H1 (cell line): Measurements from ENCODE around the gene PUS3. TPM values are rescaled to one million over a fixed set of nuclear protein-coding genes. Genes with fewer than 3 reads are reported as not detected.

Experiments
- CTCF ChIA-PET: fragments of 300-600 bp; sonication (Branson Sonifier 250); formaldehyde crosslinking; loops from one replicate; lab custom pipeline; 2021; ENCODE audit not compliant: partially characterized antibody; lab: Charles Lee
- POLR2A ChIA-PET: fragments of 300-600 bp; sonication (Branson Sonifier 250); formaldehyde crosslinking; loops from one replicate; lab custom pipeline; 2021; ENCODE audit warnings: inconsistent platforms; ENCODE audit not compliant: partially characterized antibody; lab: Charles Lee
- DNase-seq, 2 experiments: peaks; one replicate each; pipeline versions ENCODE4 v3.0.0 to v3.0.0-alpha.2; 2010 to 2022; ENCODE audit warnings: low spot score in 2 of 2, low read depth in 1 of 2, mixed read lengths in 1 of 2
- FAIRE-seq: peaks from 2 replicates; lab custom pipeline; 2011; peaks lifted over from hg19 to GRCh38; lab: Jason Lieb, UNC
- H2AFZ ChIP-seq: 2 replicates; pipeline ENCODE4 v1.8.1; 2012; ENCODE audit warnings: low read length, inconsistent platforms
- H2AK5ac ChIP-seq: 2 replicates; pipeline ENCODE4 v1.6.1; 2013; ENCODE audit warnings: low read depth, low read length
- H2BK120ac ChIP-seq: replicated peaks from 2 replicates; pipeline ENCODE3; 2013; ENCODE audit warnings: low read depth, low read length, inconsistent platforms
- H2BK12ac ChIP-seq: 2 replicates; pipeline ENCODE4 v1.6.1; 2013; ENCODE audit warnings: low read depth, low read length
- H2BK15ac ChIP-seq: 2 replicates; pipeline ENCODE4 v1.6.1; 2013; ENCODE audit warnings: low read length
- H2BK20ac ChIP-seq: 2 replicates; pipeline ENCODE4 v1.6.1; 2013; ENCODE audit warnings: low read length
- H2BK5ac ChIP-seq: 2 replicates; pipeline ENCODE4 v1.6.1; 2013; ENCODE audit warnings: low read depth, low read length
- H3K14ac ChIP-seq: 2 replicates; pipeline ENCODE4 v1.6.1; 2013; ENCODE audit warnings: inconsistent platforms; ENCODE audit not compliant: insufficient read length
- H3K18ac ChIP-seq: 2 replicates; pipeline ENCODE4 v1.6.1; 2013; ENCODE audit warnings: low read length; ENCODE audit errors: extremely low read depth
- H3K23ac ChIP-seq: 2 replicates; pipeline ENCODE4 v1.6.1; 2013; ENCODE audit warnings: inconsistent platforms; ENCODE audit not compliant: insufficient read length
- H3K23me2 ChIP-seq: 2 replicates; pipeline ENCODE4 v1.6.1; 2013; ENCODE audit warnings: low read depth, low read length
- H3K27ac ChIP-seq: 2 replicates; pipeline ENCODE4 v1.6.1; 2011; ENCODE audit warnings: low read depth, low read length, inconsistent platforms
- H3K27me3 ChIP-seq, 4 experiments: replicated peaks in 1 of 4; 1 replicate in 1 of 4; 2 replicates in 3 of 4; pipeline versions ENCODE4 v1.6.1 to v1.8.1; 2011 to 2013; ENCODE audit warnings: low read length in 3 of 4, mild to moderate bottlenecking in 3 of 4, inconsistent platforms in 2 of 4, mixed read lengths in 2 of 4, moderate library complexity in 1 of 4; ENCODE audit not compliant: control insufficient read depth in 3 of 4, insufficient read depth in 3 of 4; ENCODE audit errors: extremely low read depth in 1 of 4
- H3K36me3 ChIP-seq, 4 experiments: 2 replicates each; pipeline versions ENCODE4 v1.6.1 to v1.8.1; 2011 to 2013; ENCODE audit warnings: mild to moderate bottlenecking in 4 of 4, low read length in 3 of 4, moderate library complexity in 2 of 4, control low read depth in 1 of 4, inconsistent platforms in 1 of 4; ENCODE audit not compliant: insufficient read depth in 4 of 4, control insufficient read depth in 2 of 4
- H3K4ac ChIP-seq: replicated peaks from 2 replicates; pipeline ENCODE3; 2013; ENCODE audit warnings: low read length, low read depth, mixed read lengths, inconsistent platforms; ENCODE audit not compliant: insufficient read length
- H3K4me1 ChIP-seq, 4 experiments: replicated peaks in 1 of 4; 1 replicate in 1 of 4; 2 replicates in 3 of 4; pipeline versions ENCODE4 v1.6.1 to v1.8.1; 2011 to 2013; ENCODE audit warnings: low read length in 3 of 4, inconsistent platforms in 2 of 4, mixed read lengths in 1 of 4; ENCODE audit not compliant: insufficient read depth in 4 of 4, control insufficient read depth in 3 of 4
- H3K4me2 ChIP-seq, 2 experiments: 2 replicates each; pipeline versions ENCODE4 v1.6.1 to v1.8.1; 2011 to 2013; ENCODE audit warnings: low read depth in 2 of 2, low read length in 2 of 2, control low read depth in 1 of 2, inconsistent platforms in 1 of 2, mild to moderate bottlenecking in 1 of 2; ENCODE audit not compliant: insufficient read depth in 1 of 2
- H3K4me3 ChIP-seq, 4 experiments: fragments of 200-600, 300-600 bp in 1 of 4; sonication (generic), shearing (Covaris generic), sonication (Bioruptor Twin) in 1 of 4; 2 replicates each; pipeline versions ENCODE4 v1.5.1 to v1.8.1; 2011 to 2016; ENCODE audit warnings: low read length in 4 of 4, low read depth in 3 of 4, control low read depth in 2 of 4, inconsistent platforms in 2 of 4, mild to moderate bottlenecking in 2 of 4, mixed read lengths in 1 of 4, moderate library complexity in 1 of 4; ENCODE audit not compliant: insufficient read depth in 2 of 4; ENCODE audit errors: extremely low read depth in 1 of 4
- H3K56ac ChIP-seq: replicated peaks from 2 replicates; pipeline ENCODE3; 2013; ENCODE audit warnings: low read depth, mild to moderate bottlenecking, mixed read lengths, low read length, inconsistent platforms; ENCODE audit not compliant: insufficient read length
- H3K79me1 ChIP-seq: 2 replicates; pipeline ENCODE4 v1.6.1; 2013; ENCODE audit warnings: low read depth, low read length, control low read depth
- H3K79me2 ChIP-seq, 2 experiments: 2 replicates each; pipeline versions ENCODE4 v1.6.1 to v1.8.1; 2012 to 2013; ENCODE audit warnings: low read length in 2 of 2, mild to moderate bottlenecking in 2 of 2, inconsistent platforms in 1 of 2; ENCODE audit not compliant: insufficient read depth in 2 of 2, control insufficient read depth in 1 of 2
- H3K9ac ChIP-seq, 4 experiments: replicated peaks in 1 of 4; 1 replicate in 1 of 4; 2 replicates in 3 of 4; pipeline versions ENCODE4 v1.6.1 to v1.8.1; 2011 to 2013; ENCODE audit warnings: low read depth in 3 of 4, low read length in 3 of 4, control low read depth in 2 of 4, mild to moderate bottlenecking in 2 of 4, moderate library complexity in 2 of 4, inconsistent platforms in 1 of 4; ENCODE audit errors: extremely low read depth in 1 of 4
- H3K9me3 ChIP-seq, 2 experiments: 2 replicates each; pipeline versions ENCODE4 v1.6.1 to v1.8.1; 2012 to 2013; ENCODE audit warnings: mild to moderate bottlenecking in 2 of 2, moderate library complexity in 2 of 2, control low read depth in 1 of 2, inconsistent platforms in 1 of 2, low read depth in 1 of 2, low read length in 1 of 2, mixed read lengths in 1 of 2; ENCODE audit not compliant: insufficient read depth in 2 of 2
- H4K20me1 ChIP-seq, 2 experiments: replicated peaks in 1 of 2; 2 replicates each; pipeline versions ENCODE3 to v1.8.1; 2011 to 2013; ENCODE audit warnings: inconsistent platforms in 2 of 2, low read length in 2 of 2, mild to moderate bottlenecking in 1 of 2; ENCODE audit not compliant: insufficient read depth in 2 of 2, control insufficient read depth in 1 of 2
- H4K5ac ChIP-seq: 2 replicates; pipeline ENCODE4 v1.6.1; 2013; ENCODE audit warnings: low read length, low read depth, mixed read lengths, inconsistent platforms; ENCODE audit not compliant: insufficient read length
- H4K8ac ChIP-seq: 2 replicates; pipeline ENCODE4 v1.8.0; 2013; ENCODE audit warnings: mild to moderate bottlenecking, moderate library complexity, low read length, inconsistent platforms; ENCODE audit not compliant: insufficient read depth; ENCODE audit errors: extremely low read depth
- H4K91ac ChIP-seq: replicated peaks from 2 replicates; pipeline ENCODE3; 2013; ENCODE audit warnings: low read length, mixed read lengths, inconsistent platforms; ENCODE audit not compliant: insufficient read length
- CHD1 ChIP-seq: IDR thresholded peaks from 2 replicates; pipeline ENCODE4 v1.6.1; 2012; ENCODE audit warnings: low read depth, low read length, improper control_type of control experiment
- CREB1 ChIP-seq: IDR thresholded peaks from 2 replicates; pipeline ENCODE4 v1.6.1; 2012; ENCODE audit warnings: inconsistent platforms
- HDAC2 ChIP-seq, 2 experiments: fragments of 300-600 bp in 1 of 2; sonication (generic) in 1 of 2; IDR thresholded peaks; 2 replicates each; pipeline ENCODE4 v1.6.1; 2011 to 2012; ENCODE audit warnings: low read depth in 2 of 2, low read length in 2 of 2, mild to moderate bottlenecking in 2 of 2, moderate library complexity in 2 of 2, borderline replicate concordance in 1 of 2, inconsistent platforms in 1 of 2
- HDAC6 ChIP-seq: IDR thresholded peaks from one replicate; pipeline ENCODE4 v1.7.1; 2012; ENCODE audit warnings: low read depth, mild to moderate bottlenecking, inconsistent platforms, low read length, moderate library complexity
- JUN ChIP-seq: IDR thresholded peaks from 2 replicates; pipeline ENCODE4 v1.6.1; 2011; ENCODE audit warnings: low read depth, mild to moderate bottlenecking, improper control_type of control experiment, low read length
- KDM4A ChIP-seq: IDR thresholded peaks from one replicate; pipeline ENCODE4 v1.7.1; 2012; ENCODE audit warnings: low read depth, mild to moderate bottlenecking, moderate library complexity, low read length, inconsistent platforms; ENCODE audit not compliant: severe bottlenecking
- NANOG ChIP-seq: IDR thresholded peaks from 2 replicates; pipeline ENCODE4 v1.6.1; 2011; ENCODE audit warnings: low read length, low read depth, mild to moderate bottlenecking, inconsistent platforms; ENCODE audit not compliant: insufficient read depth, poor library complexity, severe bottlenecking
- SIRT6 ChIP-seq: IDR thresholded peaks from one replicate; pipeline ENCODE4 v1.7.1; 2012; ENCODE audit warnings: low read length, inconsistent platforms
- SRF ChIP-seq: IDR thresholded peaks from 2 replicates; pipeline ENCODE4 v1.6.1; 2011; ENCODE audit warnings: mild to moderate bottlenecking, low read depth, low read length, moderate library complexity
- TAF1 ChIP-seq: IDR thresholded peaks from 2 replicates; pipeline ENCODE4 v1.6.1; 2011; ENCODE audit warnings: mild to moderate bottlenecking, low read depth, low read length
- TEAD4 ChIP-seq: IDR thresholded peaks from 2 replicates; pipeline ENCODE4 v1.6.1; 2012; ENCODE audit warnings: low read depth, low read length, inconsistent platforms, mixed read lengths
- WGBS, 2 experiments: shearing (Covaris generic) in 1 of 2; methylation state at CpG; one replicate each; pipeline versions ENCODE4 v1.1.6 to v1.1.7; 2013 to 2015; ENCODE audit warnings: low lambda C conversion rate in 2 of 2, mixed read lengths in 2 of 2, inconsistent platforms in 1 of 2, low coverage in 1 of 2, missing lambda C conversion rate in 1 of 2; ENCODE audit not compliant: insufficient replicate concordance in 2 of 2, insufficient coverage in 1 of 2, insufficient read length in 1 of 2; ENCODE audit errors: extremely low coverage in 1 of 2, missing lambda C conversion rate in 1 of 2; 5-methylcytosine and 5-hydroxymethylcytosine counted together
- polyA plus RNA-seq, 7 experiments: library from polyadenylated mRNA; depleted of rRNA in 3 of 7; stranded (reverse) in 5 of 7; unstranded in 2 of 7; fragments of >200 nt in 5 of 7; fragments of 200-250 nt in 2 of 7; gene quantifications; 1 replicate in 5 of 7; 2 replicates in 1 of 7; 4 replicates in 1 of 7; pipeline versions ENCODE4 v1.2.1 to v1.2.3, GENCODE V29; 2011 to 2013; ENCODE audit warnings: missing spikeins in 2 of 7, mixed read lengths in 2 of 7
- total RNA-seq: library from RNA; stranded (reverse); fragmentation: NEBNext Ultra II Directional; extraction: Animal tissue kit (Norgen Biotek cat#: 25700); gene quantifications from 2 replicates; pipeline ENCODE4 v1.2.1, GENCODE V29; 2021
- TF ChIP-seq, protein P1 (sequence below): IDR thresholded peaks from 2 replicates; pipeline ENCODE4 v1.6.1; 2012; ENCODE audit warnings: low read length, inconsistent platforms
- TF ChIP-seq, protein P2 (sequence below): IDR thresholded peaks from 2 replicates; pipeline ENCODE4 v1.6.1; 2012; ENCODE audit warnings: inconsistent platforms

PUS3 gene
- total and polyA plus RNA-seq, 2 of the 8 experiments (the other 6 are each of a cell fraction or from before 2014, with no cell fraction given), result 8.7 to 22.6 TPM

DNA sequence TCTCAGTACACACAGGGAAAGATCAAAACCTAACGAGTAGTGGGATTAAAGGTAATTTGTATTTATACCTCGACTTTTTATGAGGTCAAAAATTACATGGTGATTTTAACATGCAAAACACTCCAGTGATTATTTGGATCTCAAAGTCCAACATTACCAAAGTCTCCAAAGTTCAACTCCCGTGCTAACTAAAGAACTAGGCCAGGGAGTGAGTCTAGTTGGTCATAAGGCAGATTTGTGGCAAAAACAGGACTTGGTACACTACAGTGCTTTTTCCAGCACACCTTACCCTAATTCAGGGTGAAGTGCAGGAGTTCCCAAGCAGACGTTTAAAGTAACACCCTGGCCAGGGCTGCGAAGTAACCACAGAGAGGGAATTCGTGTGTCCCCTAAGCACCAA, 1.1 kb downstream of the PUS3 start:
- Histone ChIP-seq H3K4me3 (peak overlapping the region in 1 of 4 experiments; percentile 20; a peak in 3 of 8 replicates), H3K56ac (no peak overlapping the region), H3K9ac (no peak overlapping the region), H4K91ac (no peak overlapping the region), H4K5ac (no peak overlapping the region), H3K18ac (no peak overlapping the region), H3K79me1 (no peaks in the 10 kb centered on the region), H2BK5ac (no peak overlapping the region), H4K20me1 (peaks cover 0 to 2% of the 10 kb centered on the region in 2 experiments), H2BK12ac (no peak overlapping the region), H2BK120ac (no peak overlapping the region), H3K79me2 (peaks cover 0 to 35% of the 10 kb centered on the region in 2 experiments; a peak in 2 of 4 replicates), H3K27me3 (peaks cover 3 to 18% (median 12%) of the 10 kb centered on the region in 4 experiments), H3K9me3 (no peaks in the 10 kb centered on the region), H2BK20ac (no peak overlapping the region), H3K23me2 (peaks cover 7% of the 10 kb centered on the region), H3K14ac (no peak overlapping the region), H2AK5ac (no peak overlapping the region), H2BK15ac (no peak overlapping the region), H3K4me1 (peaks cover 0 to 4% (median 0%) of the 10 kb centered on the region in 4 experiments; a peak in 2 of 7 replicates), H2AFZ (no peak overlapping the region), H3K4ac (no peak overlapping the region), H3K23ac (no peak overlapping the region), H4K8ac (no peak overlapping the region), H3K36me3 (peaks cover 0 to 22% (median 8%) of the 10 kb centered on the region in 4 experiments; a peak in 6 of 8 replicates), H3K4me2 (peak overlapping the region; percentile 48 to 99; a peak in 1 of 4 replicates), H3K27ac (no peak overlapping the region)
- POLR2A ChIA-PET, result no interaction called here
- FAIRE-seq (no peak), DNase-seq (no peak)
- CTCF ChIA-PET, result no interaction called here
- 92% methylated on average over 6 of the region's 6 CpGs; no CpG with 5 or more reads in 1 of the 2 experiments for WGBS, 2 experiments
- TF ChIP-seq HDAC6, result no peak
- no peak for TF ChIP-seq TEAD4
- no peak for TF ChIP-seq SIRT6
- no peak for TF ChIP-seq SRF
- TF ChIP-seq, protein P1, sequence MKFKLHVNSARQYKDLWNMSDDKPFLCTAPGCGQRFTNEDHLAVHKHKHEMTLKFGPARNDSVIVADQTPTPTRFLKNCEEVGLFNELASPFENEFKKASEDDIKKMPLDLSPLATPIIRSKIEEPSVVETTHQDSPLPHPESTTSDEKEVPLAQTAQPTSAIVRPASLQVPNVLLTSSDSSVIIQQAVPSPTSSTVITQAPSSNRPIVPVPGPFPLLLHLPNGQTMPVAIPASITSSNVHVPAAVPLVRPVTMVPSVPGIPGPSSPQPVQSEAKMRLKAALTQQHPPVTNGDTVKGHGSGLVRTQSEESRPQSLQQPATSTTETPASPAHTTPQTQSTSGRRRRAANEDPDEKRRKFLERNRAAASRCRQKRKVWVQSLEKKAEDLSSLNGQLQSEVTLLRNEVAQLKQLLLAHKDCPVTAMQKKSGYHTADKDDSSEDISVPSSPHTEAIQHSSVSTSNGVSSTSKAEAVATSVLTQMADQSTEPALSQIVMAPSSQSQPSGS, result no peak
- TF ChIP-seq, protein P2, sequence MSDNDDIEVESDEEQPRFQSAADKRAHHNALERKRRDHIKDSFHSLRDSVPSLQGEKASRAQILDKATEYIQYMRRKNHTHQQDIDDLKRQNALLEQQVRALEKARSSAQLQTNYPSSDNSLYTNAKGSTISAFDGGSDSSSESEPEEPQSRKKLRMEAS, result no peak
- no peak for TF ChIP-seq NANOG
- no peak for TF ChIP-seq HDAC2 (IDR thresholded peaks at IDR 0.05; ENCODE audit: borderline replicate concordance in 1 of 2, low read depth in 2 of 2, low read length in 2 of 2)
- TF ChIP-seq CREB1, result no peak
- no peak for TF ChIP-seq KDM4A
- TF ChIP-seq TAF1, result no peak
- no peak for TF ChIP-seq JUN
- TF ChIP-seq CHD1, result no peak
